K562 (cell line): ENCODE measurements around the gene IL25. TPM values are rescaled to one million over a fixed set of nuclear protein-coding genes. Genes with fewer than 3 reads are reported as not detected.

Source experiments
- ATAC-seq: fragments of 200-7000 bp; cut with Tn5 transposase; 3 replicates; pipeline ENCODE4 v1.9.1; 2020; ENCODE audit warnings: moderate library complexity
- BruUV-seq: library from RNA; stranded (reverse); fragments of 400-500 nt; replicated peaks from 2 replicates; lab custom pipeline; 2021; lab: Mats Ljungman, UMichigan
- CTCF ChIA-PET: fragments of 300-600 bp; formaldehyde crosslinking; extraction: SDS; loops from one replicate; lab custom pipeline; 2021; ENCODE audit warnings: low intra/inter-chr PET ratio; lab: Yijun Ruan, JAX
- POLR2A ChIA-PET: fragments of 300-600, 350-650 bp; sonication (Branson Sonifier 250); formaldehyde crosslinking; extraction: SDS; loops from one replicate; lab custom pipeline; 2021; ENCODE audit warnings: antibody characterized with exemption, inconsistent platforms; lab: Yijun Ruan, JAX
- DNase-seq, 4 experiments: peaks; one replicate each; pipeline versions ENCODE4 v3.0.0 to v3.0.0-alpha.2; 2011 to 2018; ENCODE audit warnings: low spot score in 3 of 4, mixed read lengths in 3 of 4; ENCODE audit errors: extremely low read depth in 1 of 4
- FAIRE-seq: peaks from 2 replicates; lab custom pipeline; 2011; peaks lifted over from hg19 to GRCh38; lab: Jason Lieb, UNC
- H2AFZ ChIP-seq: 2 replicates; pipeline ENCODE4 v1.6.0; 2011; ENCODE audit warnings: low read depth, low read length, control low read depth, inconsistent platforms
- H3K27ac ChIP-seq: fragments of 200-600 bp; 3 replicates; pipeline ENCODE4 v1.8.0; 2011; ENCODE audit warnings: low read depth, mild to moderate bottlenecking, control low read depth, inconsistent platforms, low read length, moderate library complexity, mixed read lengths; ENCODE audit errors: extremely low read depth
- H3K27me3 ChIP-seq, 2 experiments: fragments of 300-600 bp in 1 of 2; 2 replicates in 1 of 2; 3 replicates in 1 of 2; pipeline versions ENCODE4 v1.6.0 to v1.8.0; 2011; ENCODE audit warnings: inconsistent platforms in 2 of 2, low read length in 2 of 2, mild to moderate bottlenecking in 1 of 2, mixed read lengths in 1 of 2, moderate library complexity in 1 of 2; ENCODE audit not compliant: control insufficient read depth in 2 of 2, insufficient read depth in 2 of 2
- H3K36me3 ChIP-seq: fragments of 300-600 bp; 3 replicates; pipeline ENCODE4 v1.8.0; 2011; ENCODE audit warnings: mild to moderate bottlenecking, low read length, inconsistent platforms; ENCODE audit not compliant: control insufficient read depth, insufficient read depth
- H3K4me1 ChIP-seq, 2 experiments: fragments of 200-600 bp in 1 of 2; replicated peaks in 1 of 2; 2 replicates in 1 of 2; 3 replicates in 1 of 2; pipeline versions ENCODE4 v1.5.1 to v1.8.0; 2011; ENCODE audit warnings: inconsistent platforms in 2 of 2, low read length in 2 of 2, mild to moderate bottlenecking in 1 of 2, mixed read lengths in 1 of 2, moderate library complexity in 1 of 2; ENCODE audit not compliant: control insufficient read depth in 2 of 2, insufficient read depth in 2 of 2
- H3K4me2 ChIP-seq: 2 replicates; pipeline ENCODE4 v1.6.1; 2011; ENCODE audit warnings: low read length, control low read depth, inconsistent platforms, mixed read lengths; ENCODE audit not compliant: insufficient read depth
- H3K4me3 ChIP-seq: fragments of 200-600 bp; sonication (generic), shearing (Covaris generic); 2 replicates; pipeline ENCODE4 v1.5.1; 2016; ENCODE audit warnings: control low read depth, inconsistent platforms
- H3K79me2 ChIP-seq: fragments of 200-600 bp; 3 replicates; pipeline ENCODE4 v1.8.0; 2011; ENCODE audit warnings: low read length, inconsistent platforms; ENCODE audit not compliant: control insufficient read depth, insufficient read depth
- H3K9ac ChIP-seq, 2 experiments: 2 replicates each; pipeline versions ENCODE4 v1.6.0 to v1.6.1; 2011; ENCODE audit warnings: low read depth in 2 of 2, low read length in 2 of 2, control low read depth in 1 of 2, inconsistent platforms in 1 of 2, mild to moderate bottlenecking in 1 of 2, mixed read lengths in 1 of 2; ENCODE audit not compliant: insufficient read depth in 1 of 2
- H3K9me1 ChIP-seq: one replicate; pipeline ENCODE4 v1.6.0; 2011; ENCODE audit warnings: inconsistent platforms, mild to moderate bottlenecking, low read length, moderate library complexity; ENCODE audit not compliant: control insufficient read depth, insufficient read depth
- H3K9me3 ChIP-seq: replicated peaks from 2 replicates; pipeline ENCODE4 v1.5.1; 2011; ENCODE audit warnings: low read depth, low read length, inconsistent platforms; ENCODE audit not compliant: control insufficient read depth, insufficient read depth
- H4K20me1 ChIP-seq: replicated peaks from 2 replicates; pipeline ENCODE4 v1.6.1; 2011; ENCODE audit warnings: low read length, inconsistent platforms, mixed read lengths; ENCODE audit not compliant: control insufficient read depth, insufficient read depth
- ARID2 ChIP-seq: fragments of 450-650 bp; IDR thresholded peaks from 2 replicates; pipeline ENCODE4 v1.6.1; 2017; ENCODE audit warnings: antibody characterized with exemption, mild to moderate bottlenecking
- ARNT ChIP-seq, 2 experiments: fragments of 450-650 bp; IDR thresholded peaks; 2 replicates each; pipeline ENCODE4 v1.6.1; 2016; ENCODE audit warnings: mild to moderate bottlenecking in 1 of 2
- CBX3 ChIP-seq, 2 experiments: IDR thresholded peaks; 1 replicate in 1 of 2; 2 replicates in 1 of 2; pipeline ENCODE4 v1.6.1; 2012; ENCODE audit warnings: inconsistent platforms in 2 of 2, low read length in 2 of 2, borderline replicate concordance in 1 of 2, control low read depth in 1 of 2
- MAZ ChIP-seq, 2 experiments: fragments of 450-650 bp in 1 of 2; sonication (generic) in 1 of 2; formaldehyde crosslinking; IDR thresholded peaks in 1 of 2; conservative IDR thresholded peaks in 1 of 2; 2 replicates each; pipeline versions ENCODE4 v1.4.0 to v1.5.0; 2020; ENCODE audit warnings: mild to moderate bottlenecking in 1 of 2, missing genetic modification reagents in 1 of 2
- RAD21 ChIP-seq, 2 experiments: fragments of 250-450 bp in 1 of 2; fragments of 450-650 bp in 1 of 2; sonication (Bioruptor Pico) in 1 of 2; formaldehyde crosslinking in 1 of 2; IDR thresholded peaks in 1 of 2; conservative IDR thresholded peaks in 1 of 2; 2 replicates each; pipeline versions ENCODE4 v1.4.0 to v1.8.0; 2020 to 2022; ENCODE audit warnings: mild to moderate bottlenecking in 2 of 2, moderate library complexity in 1 of 2
- SMAD3 ChIP-seq: fragments of 450-650 bp; formaldehyde crosslinking; conservative IDR thresholded peaks from 2 replicates; pipeline ENCODE4 v1.4.0; 2020; ENCODE audit warnings: mild to moderate bottlenecking
- SMC3 ChIP-seq: conservative IDR thresholded peaks from 2 replicates; pipeline ENCODE4 v1.6.1; 2011; ENCODE audit warnings: low read depth, low read length, improper control_type of control experiment; ENCODE audit not compliant: insufficient read depth
- TEAD4 ChIP-seq, 2 experiments: sonication (generic) in 1 of 2; formaldehyde crosslinking in 1 of 2; IDR thresholded peaks; 2 replicates each; pipeline versions ENCODE4 v1.6.1 to v1.8.0; 2012 to 2022; ENCODE audit warnings: borderline replicate concordance in 1 of 2, inconsistent platforms in 1 of 2, low read length in 1 of 2, mild to moderate bottlenecking in 1 of 2, missing genetic modification reagents in 1 of 2
- TRIM28 ChIP-seq: fragments of 450-650 bp; IDR thresholded peaks from 2 replicates; pipeline ENCODE4 v1.6.1; 2017
- WGBS: fragments of 100-300 bp; shearing (Covaris generic); methylation state at CpG from one replicate; pipeline ENCODE4 v1.1.6; 2016; ENCODE audit warnings: low coverage, mixed read lengths; ENCODE audit not compliant: insufficient coverage; ENCODE audit errors: missing lambda C conversion rate; 5-methylcytosine and 5-hydroxymethylcytosine counted together
- in situ Hi-C: fragments of 300-500 bp; cut with MboI; formaldehyde crosslinking; loops from 4 replicates; pipeline ENCODE4 v1.15.0; 2018; ENCODE audit warnings: inconsistent platforms, mixed read lengths
- intact Hi-C: fragments of 100-400 bp; cut with micrococcal nuclease; formaldehyde crosslinking; loops from 2 replicates; pipeline ENCODE4 v1.14.2; 2022
- polyA plus RNA-seq, 8 experiments: library from polyadenylated mRNA; depleted of rRNA in 4 of 8; stranded (reverse) in 5 of 8; unstranded in 3 of 8; fragments of >200 nt; fragmentation: Nextera tagmentation in 2 of 8; fragmentation: Illumina TruSeq in 1 of 8; extraction: Ambion mirVana in 2 of 8; extraction: Trizol in 1 of 8; gene quantifications; 2 replicates each; pipeline versions ENCODE4 v1.2.1 to v1.2.3, GENCODE V29; 2011 to 2014; ENCODE audit warnings: inconsistent platforms in 1 of 8, missing spikeins in 1 of 8
- total RNA-seq, 7 experiments: library from RNA; depleted of rRNA in 6 of 7; stranded (reverse); fragments of >200 nt in 6 of 7; fragmentation: Illumina TruSeq in 2 of 7; extraction: Trizol in 2 of 7; gene quantifications; 2 replicates each; pipeline versions ENCODE4 v1.2.1 to v1.2.3, GENCODE V29; 2011 to 2021; ENCODE audit warnings: low replicate concordance in 1 of 7
- TF ChIP-seq, protein P1 (sequence below): fragments of 450-650 bp; IDR thresholded peaks from 2 replicates; pipeline ENCODE4 v1.7.1; 2018; ENCODE audit warnings: mild to moderate bottlenecking, low read depth; ENCODE audit not compliant: partially characterized antibody
- TF ChIP-seq, protein P2 (sequence below): fragments of 200-800 bp; sonication (Bioruptor generic); IDR thresholded peaks from 2 replicates; pipeline ENCODE4 v1.6.1; 2016; ENCODE audit warnings: missing genetic modification characterization, missing compliant biosample characterization

IL25 gene
- total and polyA plus RNA-seq, 9 of the 15 experiments (the other 6 are each of a cell fraction or from before 2014, with no cell fraction given), result not detected

DNA sequence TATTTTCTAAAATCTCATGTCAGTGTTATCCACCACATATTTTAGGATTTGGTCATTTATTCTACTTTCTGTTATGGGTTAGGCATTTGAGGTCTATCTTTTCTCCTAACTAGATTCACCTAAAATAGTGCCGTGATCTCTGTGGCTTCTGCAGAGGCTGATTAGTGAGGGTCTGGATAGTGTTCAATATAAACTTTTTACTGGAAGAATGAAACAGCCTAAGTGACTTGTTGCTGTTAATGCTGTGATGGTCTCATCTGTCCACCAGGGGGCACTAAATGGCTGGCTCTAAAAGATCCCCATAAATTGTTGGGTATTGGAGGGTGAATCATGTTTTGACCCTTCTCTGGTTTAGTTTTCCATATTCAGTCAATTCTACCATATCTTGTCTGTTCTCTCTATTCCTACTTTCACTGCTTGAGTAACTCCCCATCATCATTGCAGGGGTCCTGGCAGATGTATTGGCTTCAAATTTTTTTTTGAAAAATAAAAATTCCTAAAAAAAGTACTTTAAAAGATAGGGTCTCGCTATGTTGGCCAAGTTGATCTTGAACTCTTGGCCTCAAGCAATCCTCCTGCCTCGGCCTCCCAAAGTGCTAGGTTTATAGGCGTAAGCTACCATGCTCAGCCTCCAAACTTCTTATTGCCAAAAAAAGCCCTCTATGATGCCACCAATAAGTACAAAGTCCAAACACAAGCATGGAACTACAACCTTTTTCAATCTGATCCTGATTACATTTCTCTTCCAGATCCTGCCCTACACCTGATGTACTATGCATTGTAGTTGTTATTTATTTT lies 44.5 kb upstream of the IL25 start:
- no TSS peak for BruUV-seq
- H3K9ac ChIP-seq, result no peak overlapping the region
- H3K4me3 ChIP-seq, result no peak overlapping the region
- H3K36me3 ChIP-seq, result peaks cover 31% of the 10 kb centered on the region; the same call in 2 of the 3 replicates
- H3K9me3 ChIP-seq, result no peaks in the 10 kb centered on the region
- ATAC-seq (peak; percentile 83), DNase-seq (peak; percentile 66 to 83 (median 74)), FAIRE-seq (peak; percentile 87)
- H3K9me1 ChIP-seq, result no peaks in the 10 kb centered on the region
- POLR2A ChIA-PET, result no interaction called here
- peaks cover 12% of the 10 kb centered on the region for H3K79me2 ChIP-seq
- intact Hi-C loops (loop anchor here (1.0 to 10.0 kb wide), 6 partner anchors 33 to 561 kb away; partner anchors contain the start of genes OXA1L, THTPA and ZFHX2), in situ Hi-C loops (no loop called here)
- H2AFZ ChIP-seq, result no peak overlapping the region
- H3K27ac ChIP-seq, result no peak overlapping the region
- 18% methylated on average over 4 of the region's 4 CpGs for WGBS
- CTCF ChIA-PET, result interaction anchor here (0.5 to 2.4 kb wide), 10 partner anchors 51 to 550 kb away, joined by 3 to 16 read pairs (median 5); no protein-coding TSS in a partner anchor
- no peak overlapping the region for H3K4me2 ChIP-seq
- no peaks in the 10 kb centered on the region for H4K20me1 ChIP-seq
- H3K27me3 ChIP-seq, result no peaks in the 10 kb centered on the region
- H3K4me1 ChIP-seq, result peaks cover 2 to 3% of the 10 kb centered on the region in 2 experiments; a peak in 4 of 5 replicates
- TF ChIP-seq ARNT (IDR thresholded peaks at IDR 0.05) (peak in 1 of 2 experiments; percentile 53; a peak in 1 of 4 replicates), TEAD4 (IDR thresholded peaks at IDR 0.05; ENCODE audit: low read length) (peak; percentile 27; the same call in 1 of the 2 replicates), TEAD4 (CRISPR knock-in tag; IDR thresholded peaks at IDR 0.05; ENCODE audit: borderline replicate concordance) (no peak), ARID2 (0 out of 2 replicates have a peak, but pooled peaks have one; percentile 20), SMC3 (peak; percentile 90), TRIM28 (no peak), SMAD3 (CRISPR knock-in tag) (no peak), MAZ (CRISPR knock-in tag; conservative IDR thresholded peaks at IDR 0.05 in 1 of 2, IDR thresholded peaks at IDR 0.05 in 1 of 2) (no peak), CBX3 (IDR thresholded peaks at IDR 0.05; ENCODE audit: borderline replicate concordance in 1 of 2, low read length in 2 of 2) (0 out of 3 replicates have a peak, but pooled peaks of 1 of the 2 experiments have one; percentile 20), RAD21 (CRISPR knock-in tag; conservative IDR thresholded peaks at IDR 0.05 in 1 of 2, IDR thresholded peaks at IDR 0.05 in 1 of 2) (peak; percentile 91 to 95)
- TF ChIP-seq, protein P1, sequence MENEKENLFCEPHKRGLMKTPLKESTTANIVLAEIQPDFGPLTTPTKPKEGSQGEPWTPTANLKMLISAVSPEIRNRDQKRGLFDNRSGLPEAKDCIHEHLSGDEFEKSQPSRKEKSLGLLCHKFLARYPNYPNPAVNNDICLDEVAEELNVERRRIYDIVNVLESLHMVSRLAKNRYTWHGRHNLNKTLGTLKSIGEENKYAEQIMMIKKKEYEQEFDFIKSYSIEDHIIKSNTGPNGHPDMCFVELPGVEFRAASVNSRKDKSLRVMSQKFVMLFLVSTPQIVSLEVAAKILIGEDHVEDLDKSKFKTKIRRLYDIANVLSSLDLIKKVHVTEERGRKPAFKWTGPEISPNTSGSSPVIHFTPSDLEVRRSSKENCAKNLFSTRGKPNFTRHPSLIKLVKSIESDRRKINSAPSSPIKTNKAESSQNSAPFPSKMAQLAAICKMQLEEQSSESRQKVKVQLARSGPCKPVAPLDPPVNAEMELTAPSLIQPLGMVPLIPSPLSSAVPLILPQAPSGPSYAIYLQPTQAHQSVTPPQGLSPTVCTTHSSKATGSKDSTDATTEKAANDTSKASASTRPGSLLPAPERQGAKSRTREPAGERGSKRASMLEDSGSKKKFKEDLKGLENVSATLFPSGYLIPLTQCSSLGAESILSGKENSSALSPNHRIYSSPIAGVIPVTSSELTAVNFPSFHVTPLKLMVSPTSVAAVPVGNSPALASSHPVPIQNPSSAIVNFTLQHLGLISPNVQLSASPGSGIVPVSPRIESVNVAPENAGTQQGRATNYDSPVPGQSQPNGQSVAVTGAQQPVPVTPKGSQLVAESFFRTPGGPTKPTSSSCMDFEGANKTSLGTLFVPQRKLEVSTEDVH, result peak; percentile 31
- TF ChIP-seq, protein P2, sequence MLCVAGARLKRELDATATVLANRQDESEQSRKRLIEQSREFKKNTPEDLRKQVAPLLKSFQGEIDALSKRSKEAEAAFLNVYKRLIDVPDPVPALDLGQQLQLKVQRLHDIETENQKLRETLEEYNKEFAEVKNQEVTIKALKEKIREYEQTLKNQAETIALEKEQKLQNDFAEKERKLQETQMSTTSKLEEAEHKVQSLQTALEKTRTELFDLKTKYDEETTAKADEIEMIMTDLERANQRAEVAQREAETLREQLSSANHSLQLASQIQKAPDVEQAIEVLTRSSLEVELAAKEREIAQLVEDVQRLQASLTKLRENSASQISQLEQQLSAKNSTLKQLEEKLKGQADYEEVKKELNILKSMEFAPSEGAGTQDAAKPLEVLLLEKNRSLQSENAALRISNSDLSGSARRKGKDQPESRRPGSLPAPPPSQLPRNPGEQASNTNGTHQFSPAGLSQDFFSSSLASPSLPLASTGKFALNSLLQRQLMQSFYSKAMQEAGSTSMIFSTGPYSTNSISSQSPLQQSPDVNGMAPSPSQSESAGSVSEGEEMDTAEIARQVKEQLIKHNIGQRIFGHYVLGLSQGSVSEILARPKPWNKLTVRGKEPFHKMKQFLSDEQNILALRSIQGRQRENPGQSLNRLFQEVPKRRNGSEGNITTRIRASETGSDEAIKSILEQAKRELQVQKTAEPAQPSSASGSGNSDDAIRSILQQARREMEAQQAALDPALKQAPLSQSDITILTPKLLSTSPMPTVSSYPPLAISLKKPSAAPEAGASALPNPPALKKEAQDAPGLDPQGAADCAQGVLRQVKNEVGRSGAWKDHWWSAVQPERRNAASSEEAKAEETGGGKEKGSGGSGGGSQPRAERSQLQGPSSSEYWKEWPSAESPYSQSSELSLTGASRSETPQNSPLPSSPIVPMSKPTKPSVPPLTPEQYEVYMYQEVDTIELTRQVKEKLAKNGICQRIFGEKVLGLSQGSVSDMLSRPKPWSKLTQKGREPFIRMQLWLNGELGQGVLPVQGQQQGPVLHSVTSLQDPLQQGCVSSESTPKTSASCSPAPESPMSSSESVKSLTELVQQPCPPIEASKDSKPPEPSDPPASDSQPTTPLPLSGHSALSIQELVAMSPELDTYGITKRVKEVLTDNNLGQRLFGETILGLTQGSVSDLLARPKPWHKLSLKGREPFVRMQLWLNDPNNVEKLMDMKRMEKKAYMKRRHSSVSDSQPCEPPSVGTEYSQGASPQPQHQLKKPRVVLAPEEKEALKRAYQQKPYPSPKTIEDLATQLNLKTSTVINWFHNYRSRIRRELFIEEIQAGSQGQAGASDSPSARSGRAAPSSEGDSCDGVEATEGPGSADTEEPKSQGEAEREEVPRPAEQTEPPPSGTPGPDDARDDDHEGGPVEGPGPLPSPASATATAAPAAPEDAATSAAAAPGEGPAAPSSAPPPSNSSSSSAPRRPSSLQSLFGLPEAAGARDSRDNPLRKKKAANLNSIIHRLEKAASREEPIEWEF, result no peak
